Epidermal melanocyte (primary cell): Measurements from ENCODE around the gene ENDOD1.

Experiments
- DNase-seq: peaks from one replicate; pipeline ENCODE4 v3.0.0; 2011; ENCODE audit warnings: low spot score; ENCODE audit not compliant: insufficient read length

The ENDOD1 gene

DNA sequence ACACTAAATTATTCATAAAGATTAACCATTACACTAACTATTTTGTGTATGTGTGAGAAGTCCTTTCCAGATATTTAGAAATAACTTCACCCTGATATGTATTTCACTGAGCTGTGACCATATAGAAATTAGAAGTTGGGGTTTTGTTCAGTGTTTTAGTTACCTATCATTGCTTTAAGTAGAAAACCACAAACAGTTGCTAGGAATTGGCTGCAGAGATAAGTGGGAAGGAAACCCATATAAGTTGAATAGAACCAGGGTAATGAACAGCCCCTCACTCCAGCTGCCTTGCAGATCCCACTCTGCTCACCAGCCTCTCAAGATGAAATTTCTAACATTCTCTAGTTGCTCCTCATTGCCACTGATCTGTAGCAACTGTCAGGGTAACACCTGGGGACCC lies 12.7 kb upstream of the ENDOD1 start:
- DNase-seq: no peak

DNA sequence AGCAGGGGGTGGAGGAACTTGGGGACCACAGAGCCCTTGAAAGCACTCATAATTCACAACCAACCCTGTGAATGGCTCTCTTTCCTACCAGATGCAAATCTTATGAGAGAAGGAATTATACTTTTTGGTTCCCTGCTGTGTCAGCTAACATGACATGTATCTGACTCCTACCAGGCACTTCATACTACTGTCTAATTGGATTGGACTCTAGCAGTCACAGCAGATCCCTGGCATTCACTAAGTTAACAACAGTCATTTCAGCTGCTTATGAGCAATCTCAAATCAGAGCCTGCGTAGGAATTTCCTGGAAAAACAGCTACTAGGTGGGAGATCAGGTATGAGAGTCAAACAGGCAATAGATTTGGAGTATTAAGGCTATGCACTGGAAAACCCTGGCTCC lies 11.1 kb upstream of the ENDOD1 start:
- no peak for DNase-seq

DNA sequence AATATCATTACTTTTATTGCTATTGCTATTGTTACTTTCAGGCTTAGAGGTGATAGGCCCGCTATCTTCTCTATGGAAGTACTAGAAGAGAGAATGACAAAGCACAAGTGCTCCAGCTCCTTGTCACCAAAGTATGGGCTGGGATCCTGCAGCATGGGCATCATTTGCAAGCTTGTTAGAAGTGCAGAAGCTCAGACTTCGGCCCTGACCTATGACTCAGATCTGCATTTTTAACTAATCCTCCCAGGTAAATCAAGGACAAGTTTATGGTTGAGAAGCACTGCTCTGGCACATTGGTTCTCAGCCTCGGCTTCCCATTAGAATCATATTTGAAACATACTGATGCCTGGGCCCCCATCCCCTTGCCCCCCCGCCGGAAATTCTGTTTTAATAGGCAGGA lies 8.6 kb upstream of the ENDOD1 start:
- no peak for DNase-seq

DNA sequence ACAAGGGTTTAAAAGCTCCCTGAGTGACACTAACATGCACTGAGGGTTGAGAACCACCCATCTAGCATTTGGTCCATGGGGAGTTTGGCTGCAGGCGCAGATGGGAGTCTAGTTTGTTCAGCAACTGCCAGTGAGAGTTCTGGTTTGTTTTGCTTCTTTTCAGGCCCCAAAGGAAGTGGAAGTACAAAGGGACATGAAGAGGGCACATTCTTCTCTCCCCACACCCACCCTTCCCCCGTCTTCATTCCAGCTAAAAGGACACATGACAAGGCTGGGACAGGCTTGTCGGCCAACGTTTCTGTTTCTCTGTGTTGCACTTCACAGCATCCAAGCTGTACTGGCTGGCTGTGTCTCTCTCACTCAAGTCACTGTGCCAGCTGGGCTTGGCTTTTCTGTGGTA lies 8.2 kb upstream of the ENDOD1 start:
- no peak for DNase-seq

DNA sequence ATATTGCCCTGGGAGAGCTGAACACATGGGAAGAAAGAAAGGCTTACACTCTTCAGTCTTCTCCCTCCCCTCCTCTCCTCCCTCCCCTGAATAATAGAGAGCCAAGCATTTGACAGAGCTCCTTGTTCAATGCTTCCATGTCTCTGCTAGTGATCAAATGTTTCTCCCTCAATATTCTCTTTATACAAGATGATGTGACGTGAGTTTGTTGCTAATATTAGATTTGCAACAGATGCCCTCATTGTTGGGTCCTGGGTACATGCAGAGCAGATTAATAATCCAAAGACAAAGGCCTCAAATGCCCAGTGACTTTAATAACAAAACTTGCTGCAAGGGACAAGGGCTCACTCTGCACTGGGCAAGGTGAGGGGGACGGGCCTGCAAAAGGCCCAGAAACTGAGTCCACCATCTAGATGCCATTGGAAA lies 7.1 kb upstream of the ENDOD1 start:
- DNase-seq: no peak

DNA sequence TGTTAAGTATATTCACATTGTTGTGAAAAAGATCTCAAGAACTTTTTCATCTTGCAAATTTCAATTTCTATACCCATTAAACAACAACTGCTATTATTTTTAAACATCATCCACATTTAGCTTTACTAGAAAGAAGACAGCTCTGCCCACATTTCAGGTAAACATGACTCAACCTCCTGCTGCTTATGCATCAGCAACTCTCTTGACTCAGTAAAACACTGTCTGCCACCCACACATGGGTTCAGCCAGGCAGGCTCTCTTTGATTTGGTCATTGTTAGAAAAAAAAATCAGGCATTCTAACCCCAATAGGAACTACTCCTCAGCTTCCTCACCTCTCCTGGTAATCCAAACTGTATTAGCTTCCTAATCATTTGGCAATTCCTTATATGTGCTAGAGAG lies 5.1 kb upstream of the ENDOD1 start:
- no peak for DNase-seq

DNA sequence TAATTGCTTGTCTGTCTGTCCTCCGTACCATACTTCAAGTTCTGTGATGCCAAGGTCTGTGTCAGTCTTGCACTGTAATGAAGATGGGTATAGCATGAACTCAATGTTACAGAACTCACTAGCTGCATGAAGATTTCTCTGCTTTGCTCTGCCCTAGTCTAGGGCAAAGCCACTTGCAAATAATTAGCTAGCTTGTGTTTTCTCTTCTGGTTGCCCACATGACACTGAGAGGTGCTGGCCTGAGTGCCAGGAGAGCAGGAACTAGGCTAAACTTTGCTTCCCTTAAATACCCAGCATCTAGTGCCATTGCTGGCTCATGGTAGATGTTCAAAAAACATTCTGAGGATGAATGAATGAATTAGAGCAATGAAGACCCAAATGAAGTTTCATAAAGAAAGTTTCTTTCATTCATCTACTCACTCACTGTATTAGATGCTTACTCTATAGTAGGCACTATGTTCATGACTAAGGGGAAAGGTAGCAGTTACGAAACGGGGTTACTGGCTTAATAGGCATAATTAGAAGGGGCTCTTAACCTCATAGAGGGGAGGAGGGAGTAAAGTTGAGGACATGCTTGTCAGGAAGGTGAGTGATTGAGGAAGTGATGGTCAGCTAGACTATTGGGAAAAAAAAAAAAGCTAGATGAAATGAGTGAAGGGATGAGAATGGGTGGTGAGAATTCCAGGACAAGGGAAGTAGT lies 4.4 kb upstream of the ENDOD1 start:
- no peak for DNase-seq

DNA sequence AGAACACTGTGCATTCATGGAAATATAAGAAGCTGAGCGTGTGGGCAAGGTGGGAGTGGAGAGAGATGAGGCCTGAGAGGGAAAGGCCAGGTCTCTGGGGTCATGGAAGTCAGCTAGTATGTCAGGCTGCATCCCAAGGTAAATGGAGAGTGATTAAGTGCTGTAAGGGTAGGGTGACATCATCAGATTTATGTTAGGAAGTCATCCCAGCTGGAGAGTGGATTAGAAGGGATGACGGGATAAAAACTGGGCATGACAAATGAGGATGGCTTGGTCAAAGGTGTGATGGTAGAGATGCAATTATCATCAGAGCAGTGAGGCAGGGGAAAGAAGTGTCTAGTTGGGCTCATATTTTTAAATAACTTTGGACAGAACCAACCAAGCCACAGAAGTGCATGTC lies 3.5 kb upstream of the ENDOD1 start:
- DNase-seq: no peak

DNA sequence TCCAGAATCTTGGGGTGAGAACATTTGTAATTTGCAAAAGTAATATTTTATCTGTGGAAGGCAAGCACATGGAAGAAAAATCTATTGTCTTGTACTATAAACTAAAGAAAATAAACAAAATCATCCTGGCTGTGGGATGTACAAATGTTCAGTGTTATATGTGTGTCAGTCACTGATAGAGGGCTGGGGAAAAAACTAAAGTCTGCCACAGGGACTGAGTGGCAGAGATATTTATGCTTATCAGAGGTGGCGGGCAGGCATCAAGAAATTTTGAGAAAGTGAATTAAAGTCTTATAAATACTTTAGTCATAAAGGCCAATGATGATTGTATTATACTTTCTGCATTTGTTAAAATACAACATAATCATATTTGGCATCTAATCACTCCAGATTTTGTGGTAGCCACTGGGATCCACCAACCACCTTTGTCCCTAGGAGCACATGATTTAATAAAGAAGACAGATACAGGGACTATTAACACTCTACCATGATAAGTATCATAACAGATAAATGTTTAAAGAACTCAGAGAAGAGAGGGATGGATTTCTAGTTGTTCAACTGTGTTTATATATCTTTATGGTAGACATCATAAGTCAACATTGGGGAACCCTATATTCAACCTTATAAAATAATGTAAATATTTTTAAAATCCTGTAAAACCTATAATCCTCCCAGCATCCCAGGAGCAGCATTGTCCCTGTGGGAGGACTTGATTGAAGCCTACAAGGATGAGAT lies 2.6 kb upstream of the ENDOD1 start:
- no peak for DNase-seq

DNA sequence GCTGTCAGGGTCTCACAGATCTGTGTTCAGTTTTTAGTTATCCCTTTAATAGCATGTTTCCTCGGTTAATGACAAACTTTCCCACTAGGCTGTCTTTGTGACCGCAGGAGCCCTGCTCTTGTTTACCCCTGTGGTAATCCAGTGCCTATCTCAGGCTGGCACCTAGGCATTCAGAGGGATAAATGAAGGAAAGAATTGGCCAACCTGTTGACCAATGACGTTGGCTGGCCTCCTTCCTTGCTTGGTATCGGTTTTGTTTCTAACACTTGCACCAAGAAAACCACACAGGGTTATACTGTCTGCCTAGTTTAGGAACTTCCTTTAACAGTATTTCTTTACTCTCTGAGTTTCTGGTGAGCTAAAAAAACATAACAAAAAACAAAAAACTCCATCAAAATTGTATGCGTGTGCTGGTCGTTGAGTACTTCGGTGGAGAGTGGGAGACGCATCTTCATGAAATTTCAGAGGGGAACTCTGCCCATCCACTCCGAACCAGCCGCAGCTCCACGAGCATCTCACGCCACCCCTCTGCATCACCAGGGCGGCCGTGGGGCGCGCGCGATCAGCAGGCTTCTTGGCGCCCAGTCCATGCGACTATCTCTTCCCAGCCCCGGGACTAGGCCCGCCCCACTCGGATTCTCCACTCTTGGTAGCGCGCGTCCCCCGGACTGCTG lies 563 bp upstream of the ENDOD1 start:
- DNase-seq: no peak

DNA sequence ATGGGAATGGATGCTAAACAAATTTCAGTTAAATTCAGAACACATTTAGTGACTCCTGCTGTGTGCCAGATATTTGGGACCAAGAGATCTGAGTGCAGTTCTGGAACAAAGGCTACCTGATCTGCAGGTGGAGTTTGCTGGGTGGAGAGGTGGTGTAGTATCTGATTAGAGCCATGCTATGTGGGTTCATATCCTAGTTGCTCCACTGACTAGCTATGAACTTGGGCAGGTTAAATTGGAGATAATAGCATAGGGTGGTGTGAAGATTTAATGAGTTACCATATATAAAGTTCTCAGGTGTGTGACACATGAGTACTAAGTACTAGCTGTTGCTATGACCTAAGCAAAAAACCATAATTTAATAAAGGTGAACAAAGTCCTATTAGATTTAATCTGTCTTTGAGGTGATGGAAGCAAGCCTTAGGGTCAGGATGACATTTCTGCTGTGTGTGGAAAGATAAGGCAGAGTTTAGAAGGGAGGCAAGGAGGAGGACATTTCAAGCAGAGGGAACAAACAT lies 2.1 kb downstream of the ENDOD1 start:
- no peak for DNase-seq

DNA sequence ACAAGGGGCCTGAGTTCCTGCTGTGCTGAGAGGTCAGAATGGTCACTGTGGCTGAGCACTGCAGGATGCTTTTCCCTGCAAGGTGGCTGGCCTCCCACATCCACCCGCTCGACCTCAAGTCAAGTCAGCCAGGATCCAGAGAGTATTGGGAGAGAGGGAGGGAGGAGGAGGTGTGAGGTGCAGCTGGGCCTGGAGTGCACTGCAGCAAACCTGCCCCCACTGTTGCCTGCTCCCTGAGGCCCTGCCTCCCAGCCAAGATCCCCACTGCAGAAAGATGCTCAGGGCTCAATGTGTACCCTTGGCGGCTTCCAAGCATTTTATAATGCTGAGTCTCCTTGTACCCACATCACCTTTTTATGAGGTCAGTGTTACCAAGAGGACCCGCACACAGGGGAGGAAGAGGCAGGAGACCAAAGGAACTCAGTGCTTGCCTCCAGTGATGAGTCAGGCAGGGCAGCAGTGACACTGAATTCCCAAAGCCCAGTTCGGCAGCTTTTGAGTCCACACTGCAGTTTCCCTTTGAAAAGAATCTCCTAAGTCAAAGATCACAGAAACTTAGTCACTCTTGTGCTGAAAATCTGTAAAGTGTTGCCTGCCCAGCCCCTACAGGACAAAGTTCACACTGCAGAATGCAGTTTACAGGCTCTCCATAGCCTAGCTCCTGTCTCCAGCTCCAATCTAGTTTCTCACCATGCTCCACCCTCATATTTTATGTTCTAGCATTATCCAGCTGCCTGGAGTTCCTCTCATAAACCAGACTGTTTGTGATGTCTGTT lies 3.1 kb downstream of the ENDOD1 start:
- no peak for DNase-seq

DNA sequence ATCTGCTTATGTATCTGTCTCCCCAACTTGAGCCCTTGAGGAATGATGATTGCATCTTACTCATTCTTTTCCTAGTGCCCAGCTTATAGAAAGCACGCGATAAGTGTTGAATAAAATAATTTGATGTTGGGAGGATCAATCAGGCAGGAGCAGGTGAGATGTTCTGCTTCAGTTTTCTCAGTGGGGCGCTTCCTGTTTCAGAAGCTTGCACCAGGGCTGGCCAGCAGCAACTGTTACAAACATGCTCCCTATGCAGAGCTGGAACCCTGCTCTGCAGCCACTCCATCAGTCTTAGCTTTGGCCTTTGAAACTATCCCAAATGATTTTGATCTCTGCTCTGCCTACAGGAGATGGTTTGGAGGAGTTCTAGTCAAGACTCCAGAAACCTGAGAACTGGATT lies 3.9 kb downstream of the ENDOD1 start:
- no peak for DNase-seq

DNA sequence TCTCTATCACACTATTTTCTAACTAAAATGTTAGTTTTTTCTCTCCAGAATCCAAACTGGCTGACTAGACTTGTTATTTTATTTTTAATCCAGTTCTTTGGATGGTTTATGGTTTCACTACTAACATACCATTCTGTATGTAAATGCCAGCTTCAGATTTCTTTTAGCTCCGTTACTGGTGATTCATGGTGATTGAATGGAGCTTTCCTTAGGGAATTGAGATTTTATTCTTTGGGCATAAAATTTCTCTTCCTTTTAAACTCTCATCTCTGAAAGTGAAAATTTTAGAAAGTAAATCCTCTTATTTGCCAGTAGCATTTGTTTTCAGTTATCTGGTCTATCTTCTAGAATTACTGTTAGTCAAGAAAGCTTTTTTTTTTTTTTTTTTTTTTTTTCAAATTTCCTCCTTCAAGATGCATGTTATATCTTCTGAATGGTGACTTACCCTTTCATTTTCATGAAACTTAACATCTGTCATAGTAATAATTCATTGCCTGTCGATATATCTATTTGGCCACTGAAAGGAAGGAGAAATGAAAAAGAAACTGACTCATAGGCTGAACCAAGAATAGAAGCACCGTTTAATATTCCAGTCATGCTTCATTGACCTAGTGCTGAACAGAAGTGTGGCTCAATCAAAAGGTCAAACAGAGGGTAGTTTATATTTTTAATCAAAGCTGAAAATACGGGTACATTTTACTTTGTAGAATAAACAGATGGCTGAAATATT lies 6.4 kb downstream of the ENDOD1 start:
- no peak for DNase-seq

DNA sequence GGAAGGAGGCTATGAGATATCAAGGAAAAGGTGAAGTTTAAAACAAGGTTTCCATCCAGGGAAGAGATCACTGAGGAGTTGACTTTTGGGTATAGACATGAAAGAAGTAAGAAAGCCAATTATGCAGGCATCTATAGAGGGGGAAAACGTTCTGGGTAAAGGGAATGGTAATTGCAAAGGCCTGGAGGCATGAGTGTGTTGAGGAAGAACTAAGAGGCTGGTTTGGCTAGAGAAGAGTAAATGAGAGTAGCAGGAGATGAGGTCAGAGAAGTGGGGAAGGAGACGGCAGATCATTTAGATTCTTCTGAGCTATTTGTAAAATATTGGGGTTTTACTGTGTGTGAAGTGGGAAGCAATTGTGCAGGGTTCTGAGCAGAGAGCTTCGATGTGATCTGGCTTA lies 7.6 kb downstream of the ENDOD1 start:
- no peak for DNase-seq

DNA sequence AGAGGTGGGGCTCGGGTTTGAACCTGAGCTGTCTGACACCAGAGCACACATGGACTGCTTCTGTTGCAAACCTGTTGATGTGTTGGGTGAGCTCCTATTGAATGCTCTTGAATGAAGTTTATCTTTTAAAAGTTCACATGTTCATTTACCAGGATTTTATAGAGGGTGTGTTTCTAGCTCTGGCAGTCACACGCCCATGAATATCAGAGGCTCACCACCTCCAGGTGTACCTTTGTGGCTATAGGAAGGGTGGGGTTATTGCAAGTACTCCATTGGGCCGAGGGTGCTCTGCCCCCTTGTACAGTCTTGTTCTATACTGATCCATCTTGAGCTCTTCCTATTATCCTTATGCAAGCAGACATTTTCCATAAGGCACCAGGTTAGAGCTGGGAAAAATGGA lies 9.2 kb downstream of the ENDOD1 start:
- no peak for DNase-seq

DNA sequence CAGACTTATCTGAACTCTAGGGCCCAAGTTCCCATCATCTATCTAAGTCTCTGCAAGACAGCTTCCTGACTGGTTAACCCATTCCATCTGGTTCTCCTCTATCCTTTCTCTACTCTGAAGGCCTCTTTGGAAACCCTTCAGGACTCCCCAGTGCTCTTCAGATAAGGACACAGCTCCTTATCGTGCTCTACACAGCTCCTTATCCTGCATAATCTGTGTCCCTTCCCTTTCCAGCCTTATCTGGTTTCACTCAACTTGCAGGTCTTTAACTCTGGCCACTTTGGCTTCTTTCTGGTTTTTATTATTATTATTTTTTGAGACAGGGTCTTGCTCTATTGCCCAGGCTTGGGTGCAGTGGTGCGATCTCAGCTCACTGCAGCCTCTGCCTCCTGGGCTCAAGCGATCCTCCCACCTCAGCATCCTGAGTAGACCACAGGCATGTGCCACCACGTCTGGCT lies 10.6 kb downstream of the ENDOD1 start:
- no peak for DNase-seq

DNA sequence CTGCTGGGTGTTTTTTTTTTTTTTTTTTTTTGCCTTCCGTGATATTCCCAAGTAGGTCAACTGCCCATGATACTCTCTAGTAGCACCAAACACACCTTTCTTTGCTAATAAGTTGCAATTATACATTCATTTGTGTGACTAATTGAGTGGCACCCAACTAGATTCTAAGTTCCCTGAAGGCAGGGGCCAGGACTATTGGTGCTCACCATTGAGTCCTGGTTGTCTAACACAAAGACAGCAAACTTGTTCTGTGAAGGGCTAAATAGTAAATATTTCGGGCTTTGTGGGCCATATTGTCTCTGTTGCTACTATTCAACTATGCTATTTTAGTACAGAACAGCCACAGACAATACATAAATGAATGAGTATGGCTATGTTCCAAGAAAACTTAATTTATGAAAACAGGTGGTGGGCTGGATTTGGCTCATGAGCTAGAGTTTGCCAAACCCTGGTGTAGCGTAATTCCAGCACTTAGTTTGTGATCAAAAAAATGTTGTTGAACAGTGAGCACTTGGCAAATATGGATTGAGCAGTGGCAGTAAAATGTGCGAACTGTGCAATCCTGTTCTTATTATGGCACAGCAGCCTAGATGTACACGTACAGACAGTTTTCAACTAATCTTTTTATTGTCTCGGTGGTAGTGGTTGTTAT lies 11.3 kb downstream of the ENDOD1 start:
- DNase-seq: no peak

DNA sequence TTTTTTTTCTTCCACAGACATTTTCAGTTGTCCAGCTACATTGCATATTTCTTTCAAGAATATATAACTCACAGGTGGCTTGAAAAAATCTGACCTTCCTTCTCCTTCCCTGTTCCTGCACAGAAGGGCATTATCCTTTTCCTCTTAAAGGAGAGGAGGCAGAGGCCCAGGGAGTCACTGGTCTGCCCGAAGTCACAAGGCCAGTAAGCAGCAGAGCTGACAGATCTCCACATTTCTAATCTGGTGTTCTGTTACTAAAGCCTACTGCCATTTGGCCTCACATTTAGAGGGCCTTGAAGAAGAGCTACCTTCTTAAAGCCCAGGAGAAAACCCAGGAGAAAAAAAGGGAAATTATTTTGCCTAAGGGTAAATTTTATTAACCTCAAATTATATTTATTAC lies 12.3 kb downstream of the ENDOD1 start:
- no peak for DNase-seq

DNA sequence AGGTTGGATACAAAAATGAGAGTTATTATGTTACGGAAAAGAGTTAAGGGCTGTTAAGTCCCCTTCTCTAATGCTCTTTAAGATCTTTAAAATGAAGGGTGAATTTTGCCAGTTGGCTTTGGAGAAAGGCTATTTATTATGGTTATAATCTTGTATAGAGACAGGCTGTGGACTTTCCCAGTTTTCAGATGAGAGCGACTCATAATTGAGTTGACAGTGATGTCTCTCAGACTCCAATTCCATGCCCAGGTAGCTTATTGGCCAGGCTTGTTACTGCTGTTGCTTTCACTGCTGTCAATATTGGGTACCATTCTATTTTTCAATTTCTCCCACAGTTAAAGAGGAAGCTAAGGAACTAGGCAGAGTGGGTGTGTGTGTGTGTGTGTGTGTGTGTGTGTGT lies 13.1 kb downstream of the ENDOD1 start:
- DNase-seq: no peak
